Breast epithelium (tissue), 4 donors: Measurements from ENCODE around the gene SHISA7. TPM values are rescaled to one million over a fixed set of nuclear protein-coding genes. Genes with fewer than 3 reads are reported as not detected.

ENCODE experiments used
- DNase-seq, 2 donors: peaks; one replicate each; pipeline ENCODE4 v3.0.0-alpha.2; 2019; ENCODE audit warnings: low spot score in 2 of 2
- H3K27ac ChIP-seq, 2 donors: fragments of 200-600 bp; sonication (generic) in 1 of 2; one replicate each; pipeline ENCODE4 v1.5.1; 2016 to 2019; ENCODE audit warnings: mild to moderate bottlenecking in 1 of 2
- H3K27me3 ChIP-seq, 2 donors: fragments of 200-600 bp; sonication (generic) in 1 of 2; one replicate each; pipeline versions ENCODE4 v1.5.1 to v1.6.0; 2017 to 2019; ENCODE audit warnings: control low read depth in 1 of 2, mild to moderate bottlenecking in 1 of 2
- H3K36me3 ChIP-seq: fragments of 200-600 bp; one replicate; pipeline ENCODE4 v1.5.1; 2019
- H3K4me1 ChIP-seq, 2 donors: fragments of 200-600 bp; sonication (generic); one replicate each; pipeline ENCODE4 v1.5.1; 2016 to 2019; ENCODE audit warnings: control low read depth in 1 of 2
- H3K4me3 ChIP-seq, 3 donors: fragments of 200-600 bp; sonication (generic); 1 replicate in 2 of 3; 2 replicates in 1 of 3; pipeline ENCODE4 v1.5.1; 2016 to 2019; ENCODE audit warnings: mild to moderate bottlenecking in 3 of 3, moderate library complexity in 2 of 3
- H3K9me3 ChIP-seq, 2 donors: fragments of 200-600 bp; sonication (generic) in 1 of 2; one replicate each; pipeline ENCODE4 v1.5.1; 2016 to 2019; ENCODE audit warnings: control low read depth in 1 of 2
- POLR2A ChIP-seq: fragments of 450-650 bp; IDR thresholded peaks from one replicate; pipeline ENCODE4 v1.6.1; 2016; ENCODE audit warnings: antibody characterized with exemption, mild to moderate bottlenecking, moderate library complexity
- POLR2AphosphoS5 ChIP-seq, 3 donors: sonication (generic); formaldehyde crosslinking; IDR thresholded peaks; one replicate each; pipeline ENCODE4 v1.6.1; 2017; ENCODE audit warnings: antibody characterized with exemption in 3 of 3
- intact Hi-C: fragments of 100-400 bp; cut with DNase I; formaldehyde crosslinking; loops from one replicate; pipeline ENCODE4 v1.15.1; 2023; ENCODE audit warnings: low total_unique reads
- total RNA-seq, 3 donors: library from RNA; depleted of rRNA; stranded (reverse); fragments of >200 nt; gene quantifications; one replicate each; pipeline ENCODE4 v1.1.0, GENCODE V29; 2016
- TF ChIP-seq, protein P1 (sequence below), 3 donors: fragments of 450-650 bp; IDR thresholded peaks; one replicate each; pipeline ENCODE4 v1.5.1; 2016 to 2017; ENCODE audit warnings: antibody characterized with exemption in 3 of 3, mild to moderate bottlenecking in 3 of 3, moderate library complexity in 3 of 3

The SHISA7 gene
- total RNA-seq, 3 donors from 2014 or later, result 0.29 TPM; not detected in 2

DNA sequence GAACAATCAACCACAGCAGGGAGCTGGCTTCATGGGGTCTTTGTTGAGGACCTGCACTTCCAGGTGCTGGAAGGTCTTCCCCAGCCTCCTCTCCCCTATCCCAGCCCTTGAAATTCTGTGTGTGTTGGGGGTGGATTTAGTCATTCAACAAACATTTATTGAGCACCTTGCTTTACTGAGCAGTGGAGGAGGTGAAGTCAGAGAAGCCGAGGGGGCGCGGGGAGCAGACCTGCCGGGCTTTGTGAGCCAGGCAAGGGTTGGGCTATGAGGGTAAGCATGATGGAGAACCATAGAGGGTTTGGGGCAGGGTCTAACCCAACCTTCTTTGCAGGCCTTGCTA lies 24.9 kb upstream of the SHISA7 start:
- no peaks in the 10 kb centered on the region for H3K9me3 ChIP-seq
- intact Hi-C loops, result no loop called here
- no peak overlapping the region for H3K4me3 ChIP-seq

DNA sequence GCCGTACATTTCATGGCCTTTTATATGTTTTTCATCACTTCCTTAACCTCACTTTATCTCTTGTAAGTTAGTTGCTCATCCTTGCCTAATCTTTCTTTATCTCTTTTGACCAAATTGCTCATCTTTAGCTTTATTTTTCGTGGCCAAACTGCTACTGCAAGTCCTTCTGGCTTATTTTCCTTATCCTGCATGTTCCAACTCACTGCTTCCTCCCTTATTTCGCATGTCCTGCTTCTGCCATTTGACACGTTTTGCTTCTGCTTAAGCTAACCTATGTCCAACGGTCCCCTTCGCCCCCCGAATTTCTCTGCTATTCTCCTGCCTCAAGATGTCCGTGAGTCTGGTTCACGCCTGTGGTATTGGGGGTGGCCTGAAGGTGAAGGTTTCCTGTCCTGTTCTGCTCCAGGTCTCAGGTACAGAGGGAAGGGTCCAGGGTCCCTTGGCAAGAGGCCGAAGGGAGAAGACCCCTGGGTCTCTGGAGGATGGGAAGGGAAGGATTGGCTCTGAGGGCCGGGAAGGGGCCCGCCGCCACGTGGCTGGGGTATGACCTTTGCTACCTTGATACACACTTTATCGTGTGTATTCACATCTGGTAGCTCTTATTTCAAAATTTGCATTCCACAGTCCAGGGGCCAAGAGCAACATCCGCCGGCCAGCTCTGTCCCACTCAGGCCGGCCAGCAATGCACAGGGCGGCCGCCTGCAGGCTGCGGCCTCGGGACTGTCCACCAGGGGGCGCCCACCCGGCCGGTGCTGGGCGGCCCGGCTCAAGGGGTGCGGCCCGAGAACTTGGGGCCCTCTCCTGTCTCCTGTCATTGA lies 24.3 kb upstream of the SHISA7 start:
- intact Hi-C loops, result no loop called here
- Histone ChIP-seq H3K4me3 (no peak overlapping the region), H3K4me1 (no peaks in the 10 kb centered on the region), H3K9me3 (no peaks in the 10 kb centered on the region), H3K27ac (peak overlapping the region in 1 of 2 donors; percentile 14), H3K36me3 (no peaks in the 10 kb centered on the region), H3K27me3 (no peaks in the 10 kb centered on the region)
- peak in 1 of 3 donors; percentile 27 for TF ChIP-seq POLR2AphosphoS5 (IDR thresholded peaks at IDR 0.05)
- TF ChIP-seq POLR2A, result no peak
- TF ChIP-seq, protein P1, sequence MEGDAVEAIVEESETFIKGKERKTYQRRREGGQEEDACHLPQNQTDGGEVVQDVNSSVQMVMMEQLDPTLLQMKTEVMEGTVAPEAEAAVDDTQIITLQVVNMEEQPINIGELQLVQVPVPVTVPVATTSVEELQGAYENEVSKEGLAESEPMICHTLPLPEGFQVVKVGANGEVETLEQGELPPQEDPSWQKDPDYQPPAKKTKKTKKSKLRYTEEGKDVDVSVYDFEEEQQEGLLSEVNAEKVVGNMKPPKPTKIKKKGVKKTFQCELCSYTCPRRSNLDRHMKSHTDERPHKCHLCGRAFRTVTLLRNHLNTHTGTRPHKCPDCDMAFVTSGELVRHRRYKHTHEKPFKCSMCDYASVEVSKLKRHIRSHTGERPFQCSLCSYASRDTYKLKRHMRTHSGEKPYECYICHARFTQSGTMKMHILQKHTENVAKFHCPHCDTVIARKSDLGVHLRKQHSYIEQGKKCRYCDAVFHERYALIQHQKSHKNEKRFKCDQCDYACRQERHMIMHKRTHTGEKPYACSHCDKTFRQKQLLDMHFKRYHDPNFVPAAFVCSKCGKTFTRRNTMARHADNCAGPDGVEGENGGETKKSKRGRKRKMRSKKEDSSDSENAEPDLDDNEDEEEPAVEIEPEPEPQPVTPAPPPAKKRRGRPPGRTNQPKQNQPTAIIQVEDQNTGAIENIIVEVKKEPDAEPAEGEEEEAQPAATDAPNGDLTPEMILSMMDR (IDR thresholded peaks at IDR 0.05), result peak; percentile 89 to 94 (median 91)
- DNase-seq, result no peak

More for the DNA sequence above, 24.9 kb upstream of the SHISA7 start:
- H3K27me3 ChIP-seq, result no peaks in the 10 kb centered on the region
- no peak overlapping the region for H3K27ac ChIP-seq
- H3K4me1 ChIP-seq, result no peaks in the 10 kb centered on the region
- no peaks in the 10 kb centered on the region for H3K36me3 ChIP-seq
- no peak for DNase-seq
- no peak for TF ChIP-seq POLR2AphosphoS5 (IDR thresholded peaks at IDR 0.05)
- TF ChIP-seq, protein P1 (IDR thresholded peaks at IDR 0.05), result no peak
- no peak for TF ChIP-seq POLR2A

DNA sequence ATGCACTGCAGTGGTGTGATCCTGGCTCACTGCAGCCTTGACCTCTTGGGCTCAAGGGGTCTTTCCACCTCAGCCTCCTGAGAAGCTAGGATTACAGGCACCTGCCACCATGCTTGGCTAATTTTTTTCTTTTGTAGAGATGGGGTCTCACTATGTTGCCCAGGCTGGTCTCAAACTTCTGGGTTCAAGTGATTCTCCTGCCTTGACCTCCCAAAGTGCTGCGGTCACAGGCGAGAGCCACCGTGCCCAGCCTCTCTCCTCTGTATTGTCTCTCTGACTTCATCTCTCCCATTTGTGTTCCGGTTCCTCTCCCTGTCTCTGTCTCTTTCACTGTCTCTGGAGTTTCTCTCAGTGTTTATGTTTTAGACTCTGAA lies 23.1 kb upstream of the SHISA7 start:
- no peaks in the 10 kb centered on the region for H3K27me3 ChIP-seq
- TF ChIP-seq POLR2A (no peak), POLR2AphosphoS5 (IDR thresholded peaks at IDR 0.05) (no peak)
- TF ChIP-seq, protein P1 (IDR thresholded peaks at IDR 0.05), result no peak
- no peaks in the 10 kb centered on the region for H3K9me3 ChIP-seq
- no peak overlapping the region for H3K4me3 ChIP-seq
- intact Hi-C loops, result no loop called here
- H3K4me1 ChIP-seq, result no peaks in the 10 kb centered on the region
- no peaks in the 10 kb centered on the region for H3K36me3 ChIP-seq
- H3K27ac ChIP-seq, result no peak overlapping the region
- no peak for DNase-seq

DNA sequence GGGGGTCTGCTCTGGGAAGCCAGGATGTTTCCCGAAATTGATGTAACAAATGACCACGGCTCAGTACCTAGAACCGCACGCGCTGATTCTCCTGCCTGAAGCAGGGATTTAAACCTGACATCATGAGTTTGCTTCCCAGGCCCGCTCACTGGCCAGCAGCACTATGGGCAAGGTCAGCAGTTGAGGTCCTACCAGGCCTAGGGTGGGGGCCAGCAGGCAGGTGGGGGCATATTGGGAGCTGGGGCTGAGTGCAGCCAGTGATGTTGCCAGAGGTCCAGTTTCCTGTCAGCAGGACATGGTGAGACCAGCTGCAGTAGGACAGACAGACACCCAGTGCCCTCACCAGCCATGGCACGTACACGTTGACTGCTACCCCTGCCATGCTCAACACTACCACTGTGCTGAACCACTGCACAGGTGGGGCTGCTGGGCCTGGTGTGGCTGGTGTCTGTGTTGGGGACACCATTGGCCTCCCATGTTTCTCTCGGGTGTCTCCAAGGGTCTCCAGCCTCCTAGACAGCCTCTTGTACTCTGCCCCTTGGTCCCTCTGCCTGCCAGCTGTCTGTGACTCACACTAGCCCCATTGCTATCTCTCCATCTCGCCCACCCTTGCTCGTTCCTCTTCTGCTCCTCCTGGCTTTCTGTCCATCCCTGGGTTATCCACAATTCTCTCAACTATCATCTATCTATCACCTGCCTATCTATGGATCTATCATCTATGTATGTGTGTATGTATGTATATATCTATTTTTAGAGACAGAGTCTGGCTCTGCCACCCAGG lies 22.6 kb upstream of the SHISA7 start:
- DNase-seq, result no peak
- no peak overlapping the region for H3K27ac ChIP-seq
- no peaks in the 10 kb centered on the region for H3K4me1 ChIP-seq
- no peak overlapping the region for H3K4me3 ChIP-seq
- H3K9me3 ChIP-seq, result no peaks in the 10 kb centered on the region
- intact Hi-C loops, result no loop called here
- H3K27me3 ChIP-seq, result no peaks in the 10 kb centered on the region
- no peak for TF ChIP-seq POLR2A
- TF ChIP-seq, protein P1 (IDR thresholded peaks at IDR 0.05), result no peak
- TF ChIP-seq POLR2AphosphoS5 (IDR thresholded peaks at IDR 0.05), result no peak
- no peaks in the 10 kb centered on the region for H3K36me3 ChIP-seq

DNA sequence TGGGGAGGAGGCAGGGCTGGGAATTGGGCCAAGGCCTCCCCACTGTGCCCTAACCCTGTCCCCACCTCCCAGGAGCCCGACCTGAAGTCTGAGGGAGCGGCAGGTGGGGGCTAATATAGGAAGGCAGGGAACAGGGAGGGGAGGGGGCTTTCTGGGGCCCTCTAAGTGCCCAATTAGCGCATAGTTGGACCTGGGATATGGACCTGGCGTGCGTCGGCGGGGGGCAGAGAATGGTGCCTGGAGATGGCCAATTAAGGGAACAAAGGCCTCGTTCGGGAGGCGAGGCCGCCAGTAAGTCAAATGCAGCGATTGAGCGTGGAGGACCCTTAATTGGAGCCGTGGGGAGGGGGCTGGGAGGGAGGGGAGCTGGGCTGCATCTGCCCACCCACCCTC lies 21.6 kb upstream of the SHISA7 start, which contains the start of gene C19orf85:
Gene C19orf85 (minus strand): TSS at position 90 of the 393 bp plus-strand sequence. CDS start 197 bp downstream, outside the sequence.
- DNase-seq, result no peak
- Histone ChIP-seq H3K4me1 (peaks cover 0 to 4% of the 10 kb centered on the region in 2 donors), H3K36me3 (no peaks in the 10 kb centered on the region), H3K9me3 (no peaks in the 10 kb centered on the region), H3K27ac (no peak within 1 kb of the TSS), H3K27me3 (no peaks in the 10 kb centered on the region), H3K4me3 (no peak within 1 kb of the TSS)
- TF ChIP-seq, protein P1 (IDR thresholded peaks at IDR 0.05), result no peak
- TF ChIP-seq POLR2A (no peak), POLR2AphosphoS5 (IDR thresholded peaks at IDR 0.05) (no peak)
- intact Hi-C loops, result no loop called here
